Left ventricle myocardium superior (tissue), 1 donor: ENCODE measurements around the gene CCDC70. TPM values are rescaled to one million over a fixed set of nuclear protein-coding genes. Genes with fewer than 3 reads are reported as not detected.
"Not testable (repeated sequence)": the region's sequence is repeated elsewhere in the genome, so short reads cannot be mapped to it uniquely, and the experiment has no call there.

Experiments
- ATAC-seq: fragments of 200-7000 bp; cut with Tn5 transposase; one replicate; pipeline ENCODE4 v1.9.1; 2020; ENCODE audit warnings: mild to moderate bottlenecking, moderate library complexity
- DNase-seq: peaks from one replicate; pipeline ENCODE4 v3.0.0-alpha.2; 2020
- intact Hi-C: fragments of 100-400 bp; cut with micrococcal nuclease; formaldehyde crosslinking; loops from one replicate; pipeline ENCODE4 v1.11.0; 2022
- total RNA-seq: library from RNA; stranded (reverse); fragmentation: NEBNext Ultra II Directional; extraction: Animal tissue kit (Norgen Biotek cat#: 25700); gene quantifications from one replicate; pipeline ENCODE4 v1.2.1, GENCODE V29; 2021
- donor health status: DM: no; HTN: yes; CAD: no; lungs with severe emphysema.

The CCDC70 gene
- total RNA-seq, 1 donor from 2014 or later = not detected

DNA sequence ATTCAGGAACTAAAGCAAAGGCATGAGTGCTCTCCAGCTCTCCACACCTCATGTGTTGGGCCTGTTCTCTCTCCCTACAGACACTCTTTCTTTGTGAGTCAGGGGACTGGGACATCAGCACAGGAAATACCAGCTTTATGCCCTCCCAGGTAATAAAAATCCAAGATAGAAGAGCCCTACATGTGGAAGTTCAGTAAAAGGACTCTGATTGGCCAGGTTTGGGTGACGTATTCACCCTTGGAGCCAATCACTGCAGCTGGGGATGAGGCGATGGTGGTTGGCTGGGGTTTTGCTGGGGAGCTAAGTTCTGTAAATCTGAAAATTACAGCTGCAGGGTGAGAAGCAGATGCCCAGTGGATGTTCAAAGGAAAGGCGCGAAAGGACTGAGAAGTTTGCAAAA lies 32.5 kb downstream of the CCDC70 start:
- ATAC-seq (no peak), DNase-seq (no peak)
- intact Hi-C loops = no loop called here

DNA sequence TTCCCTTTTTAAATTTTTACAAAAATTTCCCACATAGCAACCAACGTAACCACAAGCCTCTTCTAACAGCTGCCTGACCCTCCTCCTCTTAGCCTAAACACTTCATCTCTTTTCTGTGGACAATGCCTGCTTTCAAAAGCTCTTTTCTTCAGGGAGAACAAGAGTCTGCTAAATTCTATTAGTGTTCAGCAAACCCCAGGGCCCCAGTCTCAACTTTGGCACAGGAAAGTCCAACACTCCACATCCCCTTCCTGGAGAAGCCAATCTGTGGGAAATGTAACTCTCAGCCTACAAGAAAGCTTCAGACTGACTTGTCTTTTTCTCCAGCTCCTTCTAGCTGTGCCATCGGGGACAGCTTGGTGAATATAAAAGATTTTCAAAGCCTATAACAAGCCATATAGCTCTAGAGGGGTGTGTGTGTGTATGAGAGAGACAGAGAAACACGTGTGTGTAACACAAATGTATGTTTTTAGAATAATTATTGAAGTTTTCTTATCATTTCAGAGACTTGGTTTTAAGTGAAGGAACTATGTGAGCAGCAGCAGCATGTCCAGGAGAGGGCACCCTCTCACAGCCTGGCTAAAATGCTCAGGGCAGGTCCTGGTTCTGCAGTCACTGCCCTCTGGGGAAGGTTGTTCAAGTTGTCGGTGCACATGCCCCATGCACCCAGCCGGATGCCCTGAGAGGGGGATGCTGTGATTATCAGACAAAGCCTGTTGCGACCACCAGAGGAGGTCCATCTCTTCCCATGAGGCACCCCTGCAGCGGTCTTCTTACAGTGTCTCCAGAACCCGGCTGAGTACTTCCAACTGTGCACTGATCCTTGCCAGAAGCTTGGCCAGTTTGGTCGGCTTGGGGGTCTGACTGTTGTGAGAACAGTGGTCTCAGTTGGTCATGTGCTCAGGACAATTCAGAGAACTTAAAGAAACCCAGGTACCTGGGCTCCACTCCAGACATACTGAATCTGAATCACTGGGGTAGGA lies 34.4 kb downstream of the CCDC70 start:
- peak; percentile 93 for ATAC-seq
- intact Hi-C loops = loop anchor here (5.0 kb wide), 1 partner anchor 226 kb away; no protein-coding TSS in a partner anchor
- DNase-seq = peak; percentile 68

DNA sequence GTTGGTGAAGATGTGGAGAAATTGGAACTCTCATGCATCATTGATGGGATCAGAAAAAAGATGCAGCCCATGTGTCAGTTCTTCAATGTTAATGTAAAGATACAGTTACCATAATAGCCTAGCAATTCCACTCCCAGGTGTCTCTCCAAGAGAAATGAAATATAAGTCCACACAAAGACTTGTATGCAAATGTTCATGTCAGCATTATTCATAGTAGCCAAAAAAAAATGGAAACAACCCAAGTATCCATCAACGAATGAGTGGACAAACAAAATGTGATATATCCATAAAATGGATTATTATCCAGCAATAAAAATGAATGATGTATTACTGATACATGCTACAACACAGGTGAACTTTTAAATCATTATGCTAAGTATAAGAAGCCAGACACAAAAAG lies 38.7 kb downstream of the CCDC70 start:
- DNase-seq (no peak), ATAC-seq (no peak)
- intact Hi-C loops = no loop called here

DNA sequence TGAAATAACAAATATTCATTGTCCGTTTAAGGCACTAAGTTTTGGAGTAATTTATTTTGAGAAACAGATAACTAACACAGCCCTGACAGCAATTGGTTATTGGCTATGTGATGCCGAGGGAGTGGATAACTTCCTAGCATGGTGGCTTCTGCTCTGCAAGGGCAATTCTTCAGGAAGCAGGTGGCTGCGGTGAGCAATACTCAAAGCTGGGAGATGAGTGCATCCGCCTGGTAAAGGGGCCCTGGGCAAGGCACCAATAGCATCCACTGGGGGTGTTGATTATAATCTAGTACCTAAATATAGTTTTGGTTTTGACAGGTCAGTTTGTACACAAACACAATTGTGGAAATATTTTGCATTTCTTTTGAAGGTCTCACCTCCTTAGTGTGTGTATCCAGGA lies 41.0 kb downstream of the CCDC70 start:
- intact Hi-C loops = no loop called here
- DNase-seq (no peak), ATAC-seq (no peak)

DNA sequence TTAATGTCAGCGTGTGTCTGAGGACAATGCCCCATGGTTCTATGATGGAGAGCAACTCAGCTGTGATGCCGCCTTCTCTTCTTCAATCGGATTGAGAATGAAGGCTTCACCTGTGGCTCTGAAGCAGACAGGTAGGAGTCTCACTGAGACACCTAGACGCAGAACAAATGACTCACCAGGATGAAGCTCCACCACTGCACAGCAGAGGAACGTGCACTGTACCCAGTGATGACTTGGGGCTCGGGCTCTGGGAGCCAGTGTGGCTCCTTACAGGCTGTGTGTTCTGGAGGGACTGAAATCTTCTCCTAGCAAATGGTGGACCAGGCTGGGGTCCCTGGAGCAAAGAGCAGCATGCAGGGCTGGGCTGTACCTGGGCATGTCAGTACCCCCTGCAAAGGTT lies 44.0 kb downstream of the CCDC70 start:
- intact Hi-C loops = no loop called here
- no peak for DNase-seq
- peak; percentile 26 for ATAC-seq

DNA sequence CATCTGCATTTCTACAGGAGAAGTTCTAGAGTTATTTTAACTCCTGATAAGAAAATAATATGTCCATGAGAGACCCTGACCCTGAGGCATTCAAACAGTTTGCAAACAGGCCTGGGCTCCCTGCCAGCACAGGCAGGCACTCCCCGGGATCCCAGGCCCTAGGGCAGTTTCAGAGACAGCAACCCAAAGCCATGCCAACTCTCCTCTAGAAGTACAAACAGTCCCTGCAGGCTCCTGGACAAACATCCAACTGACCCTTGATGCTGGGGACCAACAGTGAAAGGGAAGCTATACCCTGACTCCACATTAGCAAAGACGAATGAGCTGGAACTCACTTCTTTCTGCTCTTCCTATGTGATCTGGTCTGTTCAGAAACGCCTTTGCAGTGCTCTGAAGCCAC lies 44.8 kb downstream of the CCDC70 start:
- ATAC-seq (peak; percentile 95), DNase-seq (peak; percentile 60)
- intact Hi-C loops = no loop called here

DNA sequence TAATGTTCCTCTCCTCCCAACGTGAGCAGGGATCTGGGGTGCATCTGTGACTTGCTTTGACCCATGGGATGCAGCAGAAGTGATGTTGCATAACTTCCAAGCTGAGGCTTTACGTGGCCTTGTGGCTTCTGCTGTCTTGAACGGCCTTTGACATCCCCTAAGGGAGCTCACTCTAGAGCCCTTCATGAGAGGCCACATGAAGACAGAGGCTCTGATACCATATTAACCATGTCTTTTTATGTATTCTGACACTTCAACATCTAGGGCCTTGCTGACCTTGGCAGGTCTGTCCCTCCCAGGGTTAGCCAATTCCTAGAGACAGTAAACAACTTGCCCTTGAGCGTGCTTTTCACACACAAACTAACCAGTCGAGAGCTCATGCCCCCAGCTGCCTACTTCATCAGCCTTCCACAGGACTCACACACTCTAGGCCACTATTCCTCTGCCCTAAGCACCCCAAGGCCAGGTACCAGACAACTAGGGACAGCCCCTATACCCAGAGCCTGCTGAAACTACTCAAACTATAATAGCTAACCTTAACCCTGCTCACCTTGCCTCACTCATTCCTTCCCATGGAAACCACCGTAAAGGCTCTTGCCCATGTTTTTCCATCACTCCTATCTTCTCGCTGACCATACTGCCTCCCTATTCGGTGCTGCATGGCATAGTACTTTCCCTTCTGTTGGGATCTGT lies 45.4 kb downstream of the CCDC70 start:
- intact Hi-C loops = no loop called here
- no peak for DNase-seq
- ATAC-seq = peak; percentile 35

DNA sequence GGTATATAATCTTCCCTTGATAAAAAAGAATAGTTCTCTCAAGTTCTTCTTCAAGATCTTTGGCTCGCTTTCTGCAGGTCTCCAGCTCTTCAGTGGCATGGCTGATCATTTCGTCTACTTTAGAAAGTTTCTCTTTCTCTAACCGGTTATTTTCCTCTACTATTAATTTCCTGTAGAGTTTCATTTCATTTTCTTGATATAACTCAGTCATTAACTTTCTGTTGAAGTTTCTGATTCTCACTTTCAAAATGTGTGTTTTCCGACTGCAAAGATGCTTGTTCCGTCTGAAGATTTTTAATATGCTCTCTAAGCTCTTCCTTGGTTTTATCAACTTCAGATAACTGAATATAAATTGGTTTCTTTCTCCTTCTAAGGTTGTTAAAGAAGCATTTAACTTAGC lies 47.5 kb downstream of the CCDC70 start:
- intact Hi-C loops, DNase-seq, ATAC-seq: not testable (repeated sequence)

DNA sequence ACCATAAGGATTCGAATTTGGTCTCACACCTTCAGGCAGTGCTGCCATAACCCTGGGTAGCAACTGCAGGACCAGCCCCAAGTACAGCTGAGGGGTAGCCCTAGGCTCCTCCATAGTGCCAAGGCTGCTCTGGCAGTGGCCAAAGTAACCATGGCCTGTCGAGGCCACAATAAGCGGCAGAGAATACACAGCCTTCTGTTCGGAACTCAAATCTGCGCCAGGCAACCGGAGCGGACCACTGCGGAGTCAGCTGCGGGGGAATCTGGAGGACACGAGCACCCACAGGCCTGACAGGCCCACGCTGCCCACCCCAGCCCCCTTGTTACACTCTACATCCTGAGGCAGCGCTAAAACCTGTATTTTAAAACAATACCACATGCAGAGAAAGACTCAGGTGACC lies 48.7 kb downstream of the CCDC70 start:
- no peak for DNase-seq
- intact Hi-C loops = no loop called here

DNA sequence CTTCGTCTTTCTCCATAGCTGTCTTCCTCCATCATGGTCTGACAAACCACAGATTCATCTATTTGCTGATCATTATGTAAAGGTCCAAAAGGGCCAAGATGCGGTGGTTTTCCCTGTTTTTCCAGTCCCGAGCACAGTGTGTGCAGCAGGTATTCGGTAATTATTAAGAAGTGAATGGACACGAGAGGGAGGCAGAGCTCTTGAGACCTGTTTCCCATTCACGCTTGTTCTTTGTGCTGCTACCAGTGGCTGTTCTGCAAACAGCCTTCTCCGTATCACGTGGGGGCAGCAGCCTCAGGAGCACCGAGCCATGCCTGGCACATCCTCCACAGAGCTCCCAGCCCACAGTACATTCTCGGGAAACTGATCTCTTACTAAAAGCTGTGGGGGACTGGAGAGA lies 50.3 kb downstream of the CCDC70 start:
- peak; percentile 71 for ATAC-seq
- intact Hi-C loops = no loop called here

More for the DNA sequence above, 48.7 kb downstream of the CCDC70 start:
- no peak for ATAC-seq

DNA sequence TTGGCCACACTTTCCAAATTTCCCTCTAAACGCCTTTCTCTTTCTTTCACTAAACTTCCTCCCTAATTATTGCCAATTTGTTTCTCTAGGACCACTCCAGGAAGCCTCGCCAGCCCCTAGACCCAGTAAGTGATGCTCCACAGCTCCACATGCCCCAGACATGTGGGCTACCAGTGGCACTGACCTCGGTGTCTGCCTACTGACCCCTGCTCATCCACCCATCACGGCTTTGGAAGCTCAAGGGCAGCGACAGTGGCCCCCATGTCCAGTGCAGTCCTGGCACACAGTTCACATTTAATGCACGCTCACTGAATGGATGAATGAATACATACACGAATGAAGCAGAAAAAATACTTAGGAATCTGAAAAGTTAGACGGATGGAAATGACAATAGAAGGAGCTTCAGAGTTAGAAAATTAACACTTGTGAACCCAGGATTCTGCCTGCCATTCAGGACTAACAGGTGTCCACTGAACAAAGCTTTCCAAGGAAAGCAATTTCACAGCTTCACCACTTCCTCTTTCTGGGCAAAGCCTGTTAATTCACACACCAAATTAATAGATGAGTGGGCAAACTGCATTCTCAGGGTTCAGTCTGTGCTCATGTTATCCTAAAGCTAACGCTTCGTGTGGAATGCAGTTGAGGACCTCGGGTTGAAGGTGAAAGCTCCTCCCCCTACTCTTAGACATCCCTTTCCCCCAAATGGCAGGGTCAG lies 50.9 kb downstream of the CCDC70 start:
- DNase-seq = no peak
- intact Hi-C loops = no loop called here

More for the DNA sequence above, 50.3 kb downstream of the CCDC70 start:
- DNase-seq = no peak

DNA sequence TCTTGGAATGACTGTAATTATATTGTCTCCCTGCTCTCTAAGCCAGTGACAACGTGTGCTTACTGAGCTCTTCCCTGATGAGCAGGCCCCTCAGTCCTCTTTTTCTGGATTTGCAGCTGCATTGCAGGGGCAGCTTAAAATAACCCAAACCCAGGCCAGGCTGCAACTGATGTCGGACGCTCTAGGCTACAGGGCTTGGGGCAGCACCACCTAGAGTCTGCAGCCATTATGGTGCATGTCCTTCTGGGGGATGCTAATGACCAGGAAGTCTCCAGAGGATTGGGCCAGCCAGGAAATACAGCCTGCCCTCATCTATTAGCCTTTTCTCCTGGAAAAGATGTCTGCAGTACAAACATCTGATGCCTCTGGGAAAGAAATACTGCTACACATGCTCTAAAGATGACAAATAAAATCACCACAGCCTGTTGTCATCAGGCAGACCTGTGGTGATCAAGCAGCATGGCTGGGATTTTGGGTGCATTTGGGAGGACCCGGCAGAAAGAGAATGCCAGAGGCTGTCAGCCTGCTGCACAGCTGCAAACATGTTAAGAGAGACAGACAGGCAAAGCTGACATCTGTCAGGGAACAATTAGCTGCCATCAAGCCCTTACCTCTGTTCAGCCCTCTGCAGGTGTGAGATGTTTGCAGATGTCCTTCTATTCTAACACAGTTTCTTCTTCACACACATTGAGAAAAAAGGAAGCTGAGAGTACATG lies 51.8 kb downstream of the CCDC70 start:
- ATAC-seq = peak; percentile 30
- intact Hi-C loops = no loop called here
- DNase-seq = no peak

More for the DNA sequence above, 50.9 kb downstream of the CCDC70 start:
- no peak for ATAC-seq

DNA sequence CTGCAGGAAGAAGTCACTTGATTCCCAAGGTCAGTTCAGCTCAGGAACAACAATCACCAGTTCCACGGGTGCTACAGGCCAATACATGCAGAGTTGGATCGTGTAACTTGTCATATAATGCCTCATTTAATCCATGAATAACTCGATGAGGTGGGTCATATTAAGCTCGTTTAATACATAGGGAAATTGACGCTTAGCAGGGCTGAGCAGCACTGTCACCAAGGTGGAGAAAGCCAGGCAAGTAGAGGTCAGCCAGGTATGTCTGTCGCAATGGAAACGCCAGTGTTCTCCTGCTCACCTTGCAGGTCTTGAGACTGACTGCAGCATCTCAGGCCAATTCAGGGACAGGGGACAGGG lies 52.3 kb downstream of the CCDC70 start:
- DNase-seq (no peak), ATAC-seq (no peak)
- intact Hi-C loops = no loop called here

Other genes starting within 250 kb of the CCDC70 start
- 11.6 TPM for gene DHRS12, start 57.8 kb upstream of the CCDC70 start, total RNA-seq
- 0.55 TPM for gene TMEM272, start 16.8 kb upstream of the CCDC70 start, total RNA-seq
- gene ATP7B, start 149.5 kb downstream of the CCDC70 start, total RNA-seq = 4.9 TPM
- gene ALG11, start 150.4 kb downstream of the CCDC70 start, total RNA-seq = 18.4 TPM
- gene UTP14C, start 162.7 kb downstream of the CCDC70 start, total RNA-seq = 10.7 TPM